OCI-LY3 (cell line): ENCODE data around the gene MBOAT1.

Experiments
- CTCF ChIP-seq: fragments of 200-600, 300-600 bp; sonication (generic); IDR thresholded peaks from 2 replicates; pipeline ENCODE4 v1.5.1; 2014; ENCODE audit warnings: antibody characterized with exemption, low read length, low read depth
- EZH2phosphoT487 ChIP-seq: fragments of 200-600 bp; shearing (Covaris generic); IDR thresholded peaks from 2 replicates; pipeline ENCODE4 v1.6.1; 2018; ENCODE audit warnings: antibody characterized with exemption, mixed run types, low read depth

GRCh38 chr6:20233007-20233730, 20.9 kb upstream of the MBOAT1 start:
- no peak for TF ChIP-seq CTCF
- TF ChIP-seq EZH2phosphoT487, result no peak
